Fibroblast of lung (primary cell): ENCODE measurements around the gene TM9SF2. TPM values are rescaled to one million over a fixed set of nuclear protein-coding genes. Genes with fewer than 3 reads are reported as not detected.

Experiments
- DNase-seq, 2 donors: peaks; one replicate each; pipeline versions ENCODE4 v3.0.0 to v3.0.0-alpha.2; 2010; ENCODE audit warnings: low read depth in 2 of 2
- H2AFZ ChIP-seq: 2 replicates; pipeline ENCODE4 v1.5.1; 2012; ENCODE audit warnings: low read length, control low read depth, inconsistent platforms
- H3K27ac ChIP-seq: 2 replicates; pipeline ENCODE4 v1.5.1; 2011; ENCODE audit warnings: low read length, control low read depth; ENCODE audit not compliant: insufficient read depth
- H3K27me3 ChIP-seq: 2 replicates; pipeline ENCODE4 v1.5.1; 2011; ENCODE audit warnings: mild to moderate bottlenecking, low read length; ENCODE audit not compliant: control insufficient read depth, insufficient read depth
- H3K36me3 ChIP-seq: 2 replicates; pipeline ENCODE4 v1.5.1; 2011; ENCODE audit warnings: low read length; ENCODE audit not compliant: control insufficient read depth, insufficient read depth
- H3K4me1 ChIP-seq: 2 replicates; pipeline ENCODE4 v1.5.1; 2011; ENCODE audit warnings: low read length; ENCODE audit not compliant: control insufficient read depth, insufficient read depth; ENCODE audit errors: extremely low read depth
- H3K4me2 ChIP-seq: 2 replicates; pipeline ENCODE4 v1.5.1; 2011; ENCODE audit warnings: low read length, control low read depth; ENCODE audit not compliant: insufficient read depth; ENCODE audit errors: extremely low read depth
- H3K4me3 ChIP-seq, 4 experiments: fragments of 200-600 bp in 1 of 4; sonication (generic) in 1 of 4; replicated peaks in 1 of 4; 2 replicates each; pipeline ENCODE4 v1.5.1; 2011 to 2016; ENCODE audit warnings: low read length in 4 of 4, low read depth in 3 of 4, mild to moderate bottlenecking in 3 of 4, control low read depth in 2 of 4, inconsistent platforms in 1 of 4, mixed read lengths in 1 of 4; ENCODE audit not compliant: insufficient read depth in 1 of 4; ENCODE audit errors: control extremely low read depth in 1 of 4
- H3K79me2 ChIP-seq: 2 replicates; pipeline ENCODE4 v1.5.1; 2012; ENCODE audit warnings: mild to moderate bottlenecking, low read length, inconsistent platforms; ENCODE audit not compliant: control insufficient read depth, insufficient read depth
- H3K9ac ChIP-seq: 2 replicates; pipeline ENCODE4 v1.5.1; 2011; ENCODE audit warnings: mild to moderate bottlenecking, low read length, control low read depth; ENCODE audit not compliant: insufficient read depth
- H3K9me3 ChIP-seq: 2 replicates; pipeline ENCODE4 v1.5.1; 2012; ENCODE audit warnings: low read depth, low read length; ENCODE audit not compliant: control insufficient read depth, insufficient read depth
- H4K20me1 ChIP-seq: 2 replicates; pipeline ENCODE4 v1.5.1; 2011; ENCODE audit warnings: low read length; ENCODE audit not compliant: control insufficient read depth, insufficient read depth; ENCODE audit errors: extremely low read depth
- EZH2 ChIP-seq: IDR thresholded peaks from 2 replicates; pipeline ENCODE4 v1.5.1; 2012; ENCODE audit warnings: low read length, control low read depth, mild to moderate bottlenecking; ENCODE audit errors: missing control alignments
- polyA minus RNA-seq: library from RNA; depleted of rRNA, polyadenylated mRNA; stranded (reverse); fragments of >200 nt; gene quantifications from 2 replicates; pipeline ENCODE4 v1.2.3, GENCODE V29; 2011; ENCODE audit warnings: low replicate concordance
- polyA plus RNA-seq, 2 donors: library from polyadenylated mRNA; depleted of rRNA in 1 of 2; stranded (reverse) in 1 of 2; unstranded in 1 of 2; fragments of >200 nt; gene quantifications; 2 replicates each; pipeline ENCODE4 v1.2.1, GENCODE V29; 2011 to 2012; ENCODE audit warnings: missing spikeins in 1 of 2
- total RNA-seq: library from RNA; depleted of rRNA; stranded (reverse); fragments of >200 nt; gene quantifications from 2 replicates; pipeline ENCODE4 v1.2.1, GENCODE V29; 2014
- TF ChIP-seq, protein P1 (sequence below), 2 donors: IDR thresholded peaks in 1 of 2; conservative IDR thresholded peaks in 1 of 2; 1 replicate in 1 of 2; 2 replicates in 1 of 2; pipeline ENCODE4 v1.5.1; 2011 to 2012; ENCODE audit warnings: low read length in 2 of 2, control low read depth in 1 of 2, inconsistent platforms in 1 of 2, low read depth in 1 of 2, mild to moderate bottlenecking in 1 of 2

Gene TM9SF2, protein sequence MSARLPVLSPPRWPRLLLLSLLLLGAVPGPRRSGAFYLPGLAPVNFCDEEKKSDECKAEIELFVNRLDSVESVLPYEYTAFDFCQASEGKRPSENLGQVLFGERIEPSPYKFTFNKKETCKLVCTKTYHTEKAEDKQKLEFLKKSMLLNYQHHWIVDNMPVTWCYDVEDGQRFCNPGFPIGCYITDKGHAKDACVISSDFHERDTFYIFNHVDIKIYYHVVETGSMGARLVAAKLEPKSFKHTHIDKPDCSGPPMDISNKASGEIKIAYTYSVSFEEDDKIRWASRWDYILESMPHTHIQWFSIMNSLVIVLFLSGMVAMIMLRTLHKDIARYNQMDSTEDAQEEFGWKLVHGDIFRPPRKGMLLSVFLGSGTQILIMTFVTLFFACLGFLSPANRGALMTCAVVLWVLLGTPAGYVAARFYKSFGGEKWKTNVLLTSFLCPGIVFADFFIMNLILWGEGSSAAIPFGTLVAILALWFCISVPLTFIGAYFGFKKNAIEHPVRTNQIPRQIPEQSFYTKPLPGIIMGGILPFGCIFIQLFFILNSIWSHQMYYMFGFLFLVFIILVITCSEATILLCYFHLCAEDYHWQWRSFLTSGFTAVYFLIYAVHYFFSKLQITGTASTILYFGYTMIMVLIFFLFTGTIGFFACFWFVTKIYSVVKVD
- 95.3 and 109 TPM in 2 replicates for total RNA-seq
- 116 and 149 TPM in 2 replicates for polyA plus RNA-seq
- polyA plus RNA-seq (2012) = 68.7 and 83.5 TPM in 2 replicates
- polyA minus RNA-seq = 17.5 and 28.0 TPM in 2 replicates

DNA sequence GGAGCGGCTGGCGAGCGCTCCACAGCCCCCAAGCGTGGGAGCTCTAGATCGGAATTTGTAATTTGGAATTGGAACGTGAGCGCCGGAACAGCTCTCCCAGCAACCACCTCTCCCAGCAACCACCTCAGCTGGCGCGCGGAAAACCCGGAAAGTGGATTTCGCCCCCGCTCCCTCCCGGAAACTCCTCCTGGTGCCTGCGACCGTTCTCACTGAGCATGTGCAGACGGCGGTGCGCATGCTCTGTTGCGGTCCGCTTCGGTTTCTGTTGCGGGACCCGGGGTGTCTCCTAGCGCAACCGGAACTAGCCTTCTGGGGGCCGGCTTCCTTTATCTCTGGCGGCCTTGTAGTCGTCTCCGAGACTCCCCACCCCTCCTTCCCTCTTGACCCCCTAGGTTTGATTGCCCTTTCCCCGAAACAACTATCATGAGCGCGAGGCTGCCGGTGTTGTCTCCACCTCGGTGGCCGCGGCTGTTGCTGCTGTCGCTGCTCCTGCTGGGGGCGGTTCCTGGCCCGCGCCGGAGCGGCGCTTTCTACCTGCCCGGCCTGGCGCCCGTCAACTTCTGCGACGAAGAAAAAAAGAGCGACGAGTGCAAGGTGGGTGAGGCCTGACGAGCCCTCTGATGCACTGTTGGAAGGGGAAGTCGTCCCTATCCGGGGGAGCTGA is at the start of gene TM9SF2:
TM9SF2 (plus strand) TSS at position 289 of the 664 bp plus-strand sequence; CDS start at position 424, 135 bp downstream.
- peak within 1 kb of the TSS; percentile 87 for H3K9ac ChIP-seq
- H3K9me3 ChIP-seq = no peaks in the 10 kb centered on the region
- H3K4me2 ChIP-seq = peak within 1 kb of the TSS; percentile 98
- H3K79me2 ChIP-seq = peaks cover 44% of the 10 kb centered on the region
- DNase-seq = peak; percentile 97
- H3K4me3 ChIP-seq = peak within 1 kb of the TSS; percentile 77 to 94 (median 92)
- peaks cover 5% of the 10 kb centered on the region for H3K4me1 ChIP-seq
- no peaks in the 10 kb centered on the region for H3K27me3 ChIP-seq
- no peaks in the 10 kb centered on the region for H3K36me3 ChIP-seq
- H2AFZ ChIP-seq = peak within 1 kb of the TSS; percentile 91
- H3K27ac ChIP-seq = peak within 1 kb of the TSS; percentile 89
- TF ChIP-seq, protein P1, sequence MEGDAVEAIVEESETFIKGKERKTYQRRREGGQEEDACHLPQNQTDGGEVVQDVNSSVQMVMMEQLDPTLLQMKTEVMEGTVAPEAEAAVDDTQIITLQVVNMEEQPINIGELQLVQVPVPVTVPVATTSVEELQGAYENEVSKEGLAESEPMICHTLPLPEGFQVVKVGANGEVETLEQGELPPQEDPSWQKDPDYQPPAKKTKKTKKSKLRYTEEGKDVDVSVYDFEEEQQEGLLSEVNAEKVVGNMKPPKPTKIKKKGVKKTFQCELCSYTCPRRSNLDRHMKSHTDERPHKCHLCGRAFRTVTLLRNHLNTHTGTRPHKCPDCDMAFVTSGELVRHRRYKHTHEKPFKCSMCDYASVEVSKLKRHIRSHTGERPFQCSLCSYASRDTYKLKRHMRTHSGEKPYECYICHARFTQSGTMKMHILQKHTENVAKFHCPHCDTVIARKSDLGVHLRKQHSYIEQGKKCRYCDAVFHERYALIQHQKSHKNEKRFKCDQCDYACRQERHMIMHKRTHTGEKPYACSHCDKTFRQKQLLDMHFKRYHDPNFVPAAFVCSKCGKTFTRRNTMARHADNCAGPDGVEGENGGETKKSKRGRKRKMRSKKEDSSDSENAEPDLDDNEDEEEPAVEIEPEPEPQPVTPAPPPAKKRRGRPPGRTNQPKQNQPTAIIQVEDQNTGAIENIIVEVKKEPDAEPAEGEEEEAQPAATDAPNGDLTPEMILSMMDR (conservative IDR thresholded peaks at IDR 0.05 in 1 of 2, IDR thresholded peaks at IDR 0.05 in 1 of 2; ENCODE audit: low read depth in 1 of 2, low read length in 2 of 2) = no peak
- no peak for TF ChIP-seq EZH2
- peaks cover 2% of the 10 kb centered on the region for H4K20me1 ChIP-seq

DNA sequence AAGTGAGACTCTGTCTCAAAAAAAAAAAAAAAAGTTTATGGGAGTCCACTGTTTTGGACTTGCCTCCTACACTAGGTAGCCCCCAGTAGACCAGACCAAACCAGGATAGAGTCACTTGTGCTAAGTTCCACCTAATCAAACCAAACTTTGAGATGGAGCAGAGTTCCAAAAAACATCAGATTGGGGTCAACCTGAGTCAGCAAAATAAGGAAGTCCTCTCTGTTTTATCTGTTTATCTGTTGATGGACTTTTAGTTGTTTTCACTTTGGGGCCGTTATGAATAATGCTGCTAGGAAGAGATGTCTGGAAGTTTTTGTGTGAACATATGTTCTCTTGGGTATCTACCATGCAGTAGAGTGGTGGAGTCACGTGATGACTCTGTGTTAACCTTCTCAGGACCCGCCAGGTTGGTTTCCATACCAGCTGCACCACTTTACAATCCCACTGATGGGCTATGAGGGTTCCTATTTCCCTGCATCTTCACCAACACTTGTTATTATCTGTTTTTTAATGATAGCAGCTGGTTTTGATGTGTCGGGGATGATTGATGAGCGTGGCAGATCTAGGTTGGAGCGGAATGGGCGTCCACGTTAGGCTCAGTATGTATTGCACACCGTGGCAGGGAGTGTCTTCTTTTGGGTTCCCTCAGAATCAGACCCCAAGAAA is 46.6 kb upstream of the TM9SF2 start:
- no peak overlapping the region for H2AFZ ChIP-seq
- DNase-seq = no peak

More for the DNA sequence above, 46.6 kb upstream of the TM9SF2 start:
- Histone ChIP-seq H3K27me3 (peaks cover 12% of the 10 kb centered on the region), H3K4me3 (no peak overlapping the region), H3K4me2 (no peak overlapping the region), H3K79me2 (no peaks in the 10 kb centered on the region), H3K36me3 (no peaks in the 10 kb centered on the region), H3K9ac (no peak overlapping the region), H4K20me1 (no peaks in the 10 kb centered on the region), H3K4me1 (no peaks in the 10 kb centered on the region), H3K9me3 (no peaks in the 10 kb centered on the region), H3K27ac (no peak overlapping the region)
- TF ChIP-seq, protein P1 (conservative IDR thresholded peaks at IDR 0.05 in 1 of 2, IDR thresholded peaks at IDR 0.05 in 1 of 2; ENCODE audit: low read depth in 1 of 2, low read length in 2 of 2) = no peak
- no peak for TF ChIP-seq EZH2
